Trophoblast cell (in vitro differentiated cells and primary cell): ENCODE data around the gene SLC20A1.

Source experiments
- DNase-seq, 2 donors: peaks; one replicate each; pipeline ENCODE4 v3.0.0-alpha.2; 2016
- H2AFZ ChIP-seq: 2 replicates; pipeline ENCODE4 v1.6.1; 2013; ENCODE audit warnings: low read length, moderate library complexity, mild to moderate bottlenecking; ENCODE audit not compliant: insufficient read depth, poor library complexity
- H2AK5ac ChIP-seq: 2 replicates; pipeline ENCODE4 v1.6.1; 2013; ENCODE audit warnings: mild to moderate bottlenecking, low read length
- H2BK120ac ChIP-seq: 2 replicates; pipeline ENCODE4 v1.6.1; 2013; ENCODE audit warnings: low read length, mild to moderate bottlenecking, moderate library complexity; ENCODE audit not compliant: insufficient read depth, poor library complexity
- H2BK12ac ChIP-seq: 2 replicates; pipeline ENCODE4 v1.6.1; 2013; ENCODE audit warnings: mild to moderate bottlenecking, low read length, moderate library complexity
- H2BK5ac ChIP-seq: 2 replicates; pipeline ENCODE4 v1.6.1; 2013; ENCODE audit warnings: low read length, low read depth, moderate library complexity, mild to moderate bottlenecking; ENCODE audit not compliant: poor library complexity
- H3K14ac ChIP-seq: 2 replicates; pipeline ENCODE4 v1.6.1; 2013; ENCODE audit warnings: mild to moderate bottlenecking, low read length
- H3K18ac ChIP-seq: 2 replicates; pipeline ENCODE4 v1.6.1; 2013; ENCODE audit warnings: mild to moderate bottlenecking, low read length
- H3K23ac ChIP-seq: 2 replicates; pipeline ENCODE4 v1.6.1; 2013; ENCODE audit warnings: low read length
- H3K27ac ChIP-seq: 2 replicates; pipeline ENCODE4 v1.5.1; 2013; ENCODE audit warnings: low read depth, mild to moderate bottlenecking, inconsistent platforms, low read length, moderate library complexity
- H3K27me3 ChIP-seq: 2 replicates; pipeline ENCODE4 v1.6.1; 2013; ENCODE audit warnings: inconsistent platforms, mild to moderate bottlenecking, low read length, moderate library complexity; ENCODE audit not compliant: insufficient read depth
- H3K36me3 ChIP-seq, 2 experiments: 1 replicate in 1 of 2; 2 replicates in 1 of 2; pipeline ENCODE4 v1.6.1; 2013; ENCODE audit warnings: low read length in 2 of 2, mild to moderate bottlenecking in 2 of 2, moderate library complexity in 1 of 2; ENCODE audit not compliant: insufficient read depth in 2 of 2, control insufficient read depth in 1 of 2
- H3K4ac ChIP-seq: 2 replicates; pipeline ENCODE4 v1.6.1; 2013; ENCODE audit warnings: low read depth, mild to moderate bottlenecking, low read length, moderate library complexity
- H3K4me1 ChIP-seq, 2 experiments: 1 replicate in 1 of 2; 2 replicates in 1 of 2; pipeline ENCODE4 v1.6.1; 2013; ENCODE audit warnings: low read length in 2 of 2, mild to moderate bottlenecking in 2 of 2, moderate library complexity in 1 of 2; ENCODE audit not compliant: insufficient read depth in 2 of 2, control insufficient read depth in 1 of 2
- H3K4me2 ChIP-seq: 2 replicates; pipeline ENCODE4 v1.6.1; 2013; ENCODE audit warnings: inconsistent platforms, mild to moderate bottlenecking, low read length, moderate library complexity
- H3K4me3 ChIP-seq: 2 replicates; pipeline ENCODE4 v1.5.1; 2013; ENCODE audit warnings: mild to moderate bottlenecking, low read depth, low read length, inconsistent platforms
- H3K79me1 ChIP-seq: one replicate; pipeline ENCODE4 v1.6.1; 2013; ENCODE audit warnings: low read length
- H3K79me2 ChIP-seq: 2 replicates; pipeline ENCODE4 v1.6.1; 2013; ENCODE audit warnings: low read length, mild to moderate bottlenecking; ENCODE audit not compliant: control insufficient read depth, insufficient read depth, poor library complexity
- H3K9ac ChIP-seq: 2 replicates; pipeline ENCODE4 v1.6.1; 2013; ENCODE audit warnings: mild to moderate bottlenecking, low read length
- H3K9me3 ChIP-seq: 2 replicates; pipeline ENCODE4 v1.6.1; 2013; ENCODE audit warnings: low read depth, mild to moderate bottlenecking, control low read depth, inconsistent platforms, low read length; ENCODE audit not compliant: insufficient read depth
- H4K12ac ChIP-seq: 2 replicates; pipeline ENCODE4 v1.6.1; 2013; ENCODE audit warnings: low read depth, mild to moderate bottlenecking, low read length, moderate library complexity
- H4K8ac ChIP-seq: 2 replicates; pipeline ENCODE4 v1.6.1; 2013; ENCODE audit warnings: low read depth, mild to moderate bottlenecking, low read length, moderate library complexity
- H4K91ac ChIP-seq: one replicate; pipeline ENCODE4 v1.6.1; 2013; ENCODE audit warnings: low read depth, mild to moderate bottlenecking, low read length, moderate library complexity
- WGBS: extraction: QIAGEN DNeasy Blood & Tissue Kit; methylation state at CpG from one replicate; pipeline ENCODE4 v1.1.7; 2013; ENCODE audit warnings: missing lambda C conversion rate; ENCODE audit not compliant: insufficient read length, insufficient coverage; ENCODE audit errors: extremely low coverage; 5-methylcytosine and 5-hydroxymethylcytosine counted together

SLC20A1 gene

GRCh38 chr2:112626604-112627059, 19.1 kb upstream of the SLC20A1 start:
- Histone ChIP-seq H2BK12ac (no peak overlapping the region), H4K8ac (no peak overlapping the region), H2AFZ (no peak overlapping the region), H4K12ac (no peak overlapping the region), H3K9ac (no peak overlapping the region), H3K23ac (no peak overlapping the region), H3K27me3 (no peaks in the 10 kb centered on the region), H3K9me3 (no peaks in the 10 kb centered on the region), H4K91ac (peak overlapping the region; percentile 26), H3K14ac (no peak overlapping the region), H3K36me3 (no peaks in the 10 kb centered on the region), H2BK5ac (peak overlapping the region; percentile 6), H3K4me1 (peaks cover 18 to 20% of the 10 kb centered on the region in 2 experiments), H3K79me1 (peaks cover 7% of the 10 kb centered on the region), H3K4me2 (no peak overlapping the region), H3K79me2 (no peaks in the 10 kb centered on the region), H2BK120ac (no peak overlapping the region), H3K18ac (no peak overlapping the region), H3K27ac (no peak overlapping the region), H3K4ac (no peak overlapping the region), H3K4me3 (no peak overlapping the region), H2AK5ac (no peak overlapping the region)
- no CpG with 5 or more reads among the region's 7 CpGs for WGBS
- peak in 1 of 2 donors; percentile 49 for DNase-seq

- no peak overlapping the region for H3K4me2 ChIP-seq
- H4K12ac ChIP-seq = no peak overlapping the region
- no peaks in the 10 kb centered on the region for H3K36me3 ChIP-seq
- no peak overlapping the region for H3K9ac ChIP-seq
- no peaks in the 10 kb centered on the region for H3K27me3 ChIP-seq
- H3K4me1 ChIP-seq = peaks cover 18 to 20% of the 10 kb centered on the region in 2 experiments
- H3K79me1 ChIP-seq = peaks cover 7% of the 10 kb centered on the region
- peak; percentile 53 to 62 for DNase-seq
- no CpG with 5 or more reads among the region's 10 CpGs for WGBS
- H3K9me3 ChIP-seq = no peaks in the 10 kb centered on the region
- peak overlapping the region; percentile 47 for H3K27ac ChIP-seq
- H3K23ac ChIP-seq = no peak overlapping the region
- H2BK5ac ChIP-seq = peak overlapping the region; percentile 6
- H4K91ac ChIP-seq = peak overlapping the region; percentile 26
- H3K79me2 ChIP-seq = no peaks in the 10 kb centered on the region
- no peak overlapping the region for H2AK5ac ChIP-seq
- H2AFZ ChIP-seq = no peak overlapping the region
- no peak overlapping the region for H2BK12ac ChIP-seq
- peak overlapping the region; percentile 13 for H4K8ac ChIP-seq
- H2BK120ac ChIP-seq = no peak overlapping the region
- no peak overlapping the region for H3K4me3 ChIP-seq
- no peak overlapping the region for H3K14ac ChIP-seq
- H3K18ac ChIP-seq = no peak overlapping the region
- no peak overlapping the region for H3K4ac ChIP-seq
Measured at GRCh38 chr2:112627060-112628040, 18.4 kb upstream of the SLC20A1 start.

GRCh38 chr2:112629224-112629623, 16.5 kb upstream of the SLC20A1 start:
- no CpG with 5 or more reads among the region's 6 CpGs for WGBS
- no peak overlapping the region for H3K14ac ChIP-seq
- H3K79me2 ChIP-seq = no peaks in the 10 kb centered on the region
- H3K27me3 ChIP-seq = no peaks in the 10 kb centered on the region
- no peak overlapping the region for H3K18ac ChIP-seq
- H2AK5ac ChIP-seq = no peak overlapping the region
- H4K12ac ChIP-seq = no peak overlapping the region
- peak; percentile 27 to 63 for DNase-seq
- H2BK5ac ChIP-seq = no peak overlapping the region
- H3K36me3 ChIP-seq = no peaks in the 10 kb centered on the region
- H4K91ac ChIP-seq = no peak overlapping the region
- no peak overlapping the region for H4K8ac ChIP-seq
- no peak overlapping the region for H3K23ac ChIP-seq
- no peak overlapping the region for H3K4me2 ChIP-seq
- H2BK12ac ChIP-seq = no peak overlapping the region
- H3K27ac ChIP-seq = no peak overlapping the region
- H3K9ac ChIP-seq = no peak overlapping the region
- no peak overlapping the region for H2BK120ac ChIP-seq
- H2AFZ ChIP-seq = no peak overlapping the region
- no peak overlapping the region for H3K4ac ChIP-seq
- H3K79me1 ChIP-seq = peaks cover 7% of the 10 kb centered on the region
- H3K4me1 ChIP-seq = peaks cover 23 to 27% of the 10 kb centered on the region in 2 experiments
- H3K4me3 ChIP-seq = no peak overlapping the region
- no peaks in the 10 kb centered on the region for H3K9me3 ChIP-seq

- H3K9ac ChIP-seq = no peak overlapping the region
- H4K12ac ChIP-seq = no peak overlapping the region
Measured at GRCh38 chr2:112629823-112630222, 15.9 kb upstream of the SLC20A1 start.

More at GRCh38 chr2:112629823-112630222, 15.9 kb upstream of the SLC20A1 start:
- H3K27ac ChIP-seq = no peak overlapping the region
- H4K8ac ChIP-seq = no peak overlapping the region
- no peak overlapping the region for H3K23ac ChIP-seq
- no peaks in the 10 kb centered on the region for H3K27me3 ChIP-seq
- no peak overlapping the region for H3K4me2 ChIP-seq
- H3K4ac ChIP-seq = no peak overlapping the region
- H2BK12ac ChIP-seq = peak overlapping the region; percentile 27
- H3K4me1 ChIP-seq = peaks cover 27 to 32% of the 10 kb centered on the region in 2 experiments
- no peaks in the 10 kb centered on the region for H3K9me3 ChIP-seq
- H3K79me1 ChIP-seq = peaks cover 13% of the 10 kb centered on the region
- no peak overlapping the region for H3K14ac ChIP-seq
- peak overlapping the region; percentile 30 for H2BK120ac ChIP-seq
- no peak overlapping the region for H2AK5ac ChIP-seq
- H3K79me2 ChIP-seq = no peaks in the 10 kb centered on the region
- peak overlapping the region; percentile 39 for H4K91ac ChIP-seq
- no peak overlapping the region for H2BK5ac ChIP-seq
- DNase-seq = peak; percentile 15 to 51
- WGBS = no CpG with 5 or more reads among the region's 8 CpGs
- no peaks in the 10 kb centered on the region for H3K36me3 ChIP-seq
- H3K18ac ChIP-seq = no peak overlapping the region
- H2AFZ ChIP-seq = no peak overlapping the region
- H3K4me3 ChIP-seq = no peak overlapping the region
